ENCODE measurements around the gene AJAP1.
A peak's percentile ranks its signal among the peaks of the same experiment; 100 is the strongest.
"Not testable (repeated sequence)": the region's sequence is repeated elsewhere in the genome, so short reads cannot be mapped to it uniquely, and the experiment has no call there.

AJAP1 gene

GRCh38 chr1:4653796-4654725, at the start of gene AJAP1:
AJAP1 (plus strand) TSS chr1:4654609; CDS start chr1:4655426, 817 bp downstream.
- peak in 39 of 58 donors; percentile 10 to 82 (median 44) for DNase-seq

GRCh38 chr1:4605158-4605557, 49.3 kb upstream of the AJAP1 start:
- DNase-seq: no peak

- no peak for DNase-seq
Measured at GRCh38 chr1:4611563-4612341, 42.7 kb upstream of the AJAP1 start.

- no peak for DNase-seq
Measured at GRCh38 chr1:4612991-4613390, 41.4 kb upstream of the AJAP1 start.

GRCh38 chr1:4613606-4614370, 40.6 kb upstream of the AJAP1 start:
- no peak for DNase-seq

- DNase-seq: no peak
Measured at GRCh38 chr1:4614371-4615137, 39.9 kb upstream of the AJAP1 start.

GRCh38 chr1:4615138-4615470, 39.3 kb upstream of the AJAP1 start:
- DNase-seq: no peak

GRCh38 chr1:4615501-4615900, 38.9 kb upstream of the AJAP1 start:
- DNase-seq: no peak

- DNase-seq: no peak
Measured at GRCh38 chr1:4616831-4617465, 37.5 kb upstream of the AJAP1 start.

GRCh38 chr1:4617506-4617905, 36.9 kb upstream of the AJAP1 start:
- DNase-seq: no peak

GRCh38 chr1:4618827-4619226, 35.6 kb upstream of the AJAP1 start:
- DNase-seq: not testable (repeated sequence)

GRCh38 chr1:4621646-4622045, 32.8 kb upstream of the AJAP1 start:
- no peak for DNase-seq

GRCh38 chr1:4622821-4623220, 31.6 kb upstream of the AJAP1 start:
- DNase-seq: no peak

- no peak for DNase-seq
Measured at GRCh38 chr1:4624141-4624715, 30.2 kb upstream of the AJAP1 start.

- no peak for DNase-seq
Measured at GRCh38 chr1:4624801-4625200, 29.6 kb upstream of the AJAP1 start.

GRCh38 chr1:4626061-4626460, 28.3 kb upstream of the AJAP1 start:
- no peak for DNase-seq

- DNase-seq: no peak
Measured at GRCh38 chr1:4626560-4627319, 27.7 kb upstream of the AJAP1 start.

GRCh38 chr1:4627353-4627752, 27.1 kb upstream of the AJAP1 start:
- no peak for DNase-seq

- DNase-seq: no peak
Measured at GRCh38 chr1:4628992-4629391, 25.4 kb upstream of the AJAP1 start.

Data from anterior cingulate cortex (tissue), 58 donors.